ENCODE measurements around the gene DNAH14.

DNAH14 gene

GRCh38 chr1:225422031-225422605 lies 492.6 kb downstream of the DNAH14 start:
- TF ChIP-seq JUND (IDR thresholded peaks at IDR 0.05; ENCODE audit: low read depth), result no peak
- in situ Hi-C loops (cut with HindIII; ENCODE audit: low pct_unique_long_range_greater_than_20kb, low sequenced_read_pairs), result no loop called here
- DNase-seq (ENCODE audit: low read depth in 1 of 2, low spot score in 1 of 2), result no peak

GRCh38 chr1:225422795-225423517 lies 493.5 kb downstream of the DNAH14 start:
- in situ Hi-C loops (cut with HindIII; ENCODE audit: low pct_unique_long_range_greater_than_20kb, low sequenced_read_pairs), result no loop called here
- no peak for DNase-seq (ENCODE audit: low read depth in 1 of 2, low spot score in 1 of 2)
- TF ChIP-seq JUND (IDR thresholded peaks at IDR 0.05; ENCODE audit: low read depth), result no peak

- in situ Hi-C loops (cut with HindIII; ENCODE audit: low pct_unique_long_range_greater_than_20kb, low sequenced_read_pairs), result no loop called here
- no peak for TF ChIP-seq JUND (IDR thresholded peaks at IDR 0.05; ENCODE audit: low read depth)
- no peak for DNase-seq (ENCODE audit: low read depth in 1 of 2, low spot score in 1 of 2)
Measured at GRCh38 chr1:225423518-225423855, 494.0 kb downstream of the DNAH14 start.

GRCh38 chr1:225424562-225425200 lies 495.2 kb downstream of the DNAH14 start:
- no peak for DNase-seq (ENCODE audit: low read depth in 1 of 2, low spot score in 1 of 2)
- in situ Hi-C loops (cut with HindIII; ENCODE audit: low pct_unique_long_range_greater_than_20kb, low sequenced_read_pairs), result no loop called here

GRCh38 chr1:225425201-225425786 lies 495.8 kb downstream of the DNAH14 start:
- no peak for DNase-seq (ENCODE audit: low read depth in 1 of 2, low spot score in 1 of 2)
- no peak for TF ChIP-seq JUND (IDR thresholded peaks at IDR 0.05; ENCODE audit: low read depth)
- in situ Hi-C loops (cut with HindIII; ENCODE audit: low pct_unique_long_range_greater_than_20kb, low sequenced_read_pairs), result no loop called here

More at GRCh38 chr1:225424562-225425200, 495.2 kb downstream of the DNAH14 start:
- TF ChIP-seq JUND (IDR thresholded peaks at IDR 0.05; ENCODE audit: low read depth), result no peak

GRCh38 chr1:225426395-225427234 lies 497.1 kb downstream of the DNAH14 start:
- TF ChIP-seq JUND (IDR thresholded peaks at IDR 0.05; ENCODE audit: low read depth), result no peak
- peak in 1 of 2 experiments; percentile 40 for DNase-seq (ENCODE audit: low read depth in 1 of 2, low spot score in 1 of 2)
- in situ Hi-C loops (cut with HindIII; ENCODE audit: low pct_unique_long_range_greater_than_20kb, low sequenced_read_pairs), result no loop called here

- TF ChIP-seq JUND (IDR thresholded peaks at IDR 0.05; ENCODE audit: low read depth), result no peak
- peak in 1 of 2 experiments; percentile 33 for DNase-seq (ENCODE audit: low read depth in 1 of 2, low spot score in 1 of 2)
- in situ Hi-C loops (cut with HindIII; ENCODE audit: low pct_unique_long_range_greater_than_20kb, low sequenced_read_pairs), result no loop called here
Measured at GRCh38 chr1:225427235-225428067, 498.0 kb downstream of the DNAH14 start, which contains the start of gene LBR. TSS of gene LBR (minus strand) at chr1:225428038. CDS start at chr1:225424075, 3,963 bp downstream.

- DNase-seq (ENCODE audit: low read depth in 1 of 2, low spot score in 1 of 2), result peak; percentile 96 to 97
- in situ Hi-C loops (cut with HindIII; ENCODE audit: low pct_unique_long_range_greater_than_20kb, low sequenced_read_pairs), result no loop called here
- no peak for TF ChIP-seq JUND (IDR thresholded peaks at IDR 0.05; ENCODE audit: low read depth)
Measured at GRCh38 chr1:225428068-225428880, 498.8 kb downstream of the DNAH14 start.

- TF ChIP-seq JUND (IDR thresholded peaks at IDR 0.05; ENCODE audit: low read depth), result no peak
- DNase-seq (ENCODE audit: low read depth in 1 of 2, low spot score in 1 of 2), result no peak
- in situ Hi-C loops (cut with HindIII; ENCODE audit: low pct_unique_long_range_greater_than_20kb, low sequenced_read_pairs), result no loop called here
Measured at GRCh38 chr1:225428881-225429455, 499.5 kb downstream of the DNAH14 start.

GRCh38 chr1:225430301-225430700 lies 500.8 kb downstream of the DNAH14 start:
- no peak for TF ChIP-seq JUND (IDR thresholded peaks at IDR 0.05; ENCODE audit: low read depth)
- in situ Hi-C loops (cut with HindIII; ENCODE audit: low pct_unique_long_range_greater_than_20kb, low sequenced_read_pairs), result no loop called here
- DNase-seq (ENCODE audit: low read depth in 1 of 2, low spot score in 1 of 2), result no peak
